Stimulated activated CD4-positive, alpha-beta T cell treated with anti-CD3 and anti-CD28 coated beads, Interleukin-15, amount 100 ng/mL, for 1 hour (primary cell): ENCODE measurements around the gene JPH3.
"Not testable (repeated sequence)": the region's sequence is repeated elsewhere in the genome, so short reads cannot be mapped to it uniquely, and the experiment has no call there.

Experiments used
- DNase-seq, 2 donors: peaks; one replicate each; pipeline ENCODE4 v3.0.0-alpha.2; 2020; ENCODE audit warnings: low read depth in 1 of 2, low spot score in 1 of 2

JPH3 gene

DNA sequence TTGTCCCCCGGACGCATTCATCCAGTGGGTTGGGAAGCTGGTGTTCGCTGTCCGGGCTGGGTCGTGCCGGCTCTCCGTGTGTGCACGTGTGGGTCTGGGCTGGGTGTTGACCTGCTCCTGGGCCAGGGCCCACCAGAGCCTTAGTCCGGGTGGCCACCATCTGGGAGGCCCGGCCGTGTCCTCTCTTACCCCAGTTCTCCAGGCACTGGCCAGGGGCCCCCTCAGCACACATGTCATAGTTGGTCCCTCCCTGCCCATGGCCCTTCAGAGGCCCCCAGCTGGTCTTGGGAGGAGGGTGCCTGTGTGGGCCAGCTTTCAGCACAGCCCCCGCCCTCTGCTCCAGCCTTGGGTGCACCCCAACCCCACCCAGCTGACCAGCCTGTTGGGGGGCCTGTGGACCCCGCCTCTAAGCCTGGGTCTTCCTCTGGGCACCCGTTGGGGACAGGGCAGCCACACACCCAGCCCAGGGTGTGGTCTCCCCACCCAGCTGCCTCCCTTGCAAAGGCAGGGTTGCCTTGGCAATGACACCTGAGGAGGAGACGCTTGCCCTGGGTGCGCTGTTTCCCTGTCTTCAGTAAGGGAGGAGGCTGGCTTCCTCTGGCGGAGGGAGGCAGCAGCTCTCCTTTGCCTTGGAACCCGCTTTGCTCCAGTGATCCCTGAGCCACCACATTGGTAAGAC is 77.4 kb downstream of the JPH3 start:
- no peak for DNase-seq

DNA sequence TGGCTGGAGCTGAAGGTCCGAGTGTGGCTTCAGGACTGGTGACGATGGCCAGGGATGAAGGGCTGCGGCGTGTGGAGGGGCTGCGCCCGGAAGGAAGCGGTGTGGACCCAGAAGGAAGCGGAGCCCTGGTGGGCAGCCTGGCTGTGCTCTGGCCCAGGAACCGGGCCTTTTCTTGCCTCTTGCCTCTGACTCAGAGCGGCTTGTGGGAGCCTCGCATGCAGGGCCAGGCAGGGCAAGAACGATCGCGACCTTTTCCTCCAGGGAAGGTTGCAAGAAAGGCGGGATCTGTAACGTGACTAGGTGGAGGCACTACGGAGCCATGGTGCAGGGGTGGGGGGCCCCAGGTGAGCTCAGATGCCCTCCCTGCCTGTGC is 78.0 kb downstream of the JPH3 start:
- DNase-seq: no peak

DNA sequence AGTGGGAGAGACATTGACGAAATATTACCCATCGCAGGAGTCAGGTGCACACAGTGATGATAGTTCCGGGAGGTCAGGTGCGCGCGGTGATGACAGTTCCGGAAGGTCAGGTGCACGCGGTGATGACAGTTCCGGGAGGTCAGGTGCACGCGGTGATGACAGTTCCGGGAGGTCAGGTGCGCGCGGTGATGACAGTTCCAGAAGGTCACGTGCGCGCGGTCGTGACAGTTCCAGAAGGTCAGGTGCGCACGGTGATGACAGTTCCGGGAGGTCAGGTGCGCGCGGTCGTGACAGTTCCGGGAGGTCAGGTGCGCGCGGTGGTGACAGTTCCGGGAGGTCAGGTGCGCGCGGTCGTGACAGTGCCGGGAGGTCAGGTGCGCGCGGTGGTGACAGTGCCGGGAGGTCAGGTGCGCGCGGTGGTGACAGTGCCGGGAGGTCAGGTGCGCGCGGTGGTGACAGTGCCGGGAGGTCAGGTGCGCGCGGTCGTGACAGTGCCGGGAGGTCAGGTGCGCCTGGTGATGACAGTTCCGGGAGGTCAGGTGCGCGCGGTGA is 78.8 kb downstream of the JPH3 start:
- not testable (repeated sequence) for DNase-seq

DNA sequence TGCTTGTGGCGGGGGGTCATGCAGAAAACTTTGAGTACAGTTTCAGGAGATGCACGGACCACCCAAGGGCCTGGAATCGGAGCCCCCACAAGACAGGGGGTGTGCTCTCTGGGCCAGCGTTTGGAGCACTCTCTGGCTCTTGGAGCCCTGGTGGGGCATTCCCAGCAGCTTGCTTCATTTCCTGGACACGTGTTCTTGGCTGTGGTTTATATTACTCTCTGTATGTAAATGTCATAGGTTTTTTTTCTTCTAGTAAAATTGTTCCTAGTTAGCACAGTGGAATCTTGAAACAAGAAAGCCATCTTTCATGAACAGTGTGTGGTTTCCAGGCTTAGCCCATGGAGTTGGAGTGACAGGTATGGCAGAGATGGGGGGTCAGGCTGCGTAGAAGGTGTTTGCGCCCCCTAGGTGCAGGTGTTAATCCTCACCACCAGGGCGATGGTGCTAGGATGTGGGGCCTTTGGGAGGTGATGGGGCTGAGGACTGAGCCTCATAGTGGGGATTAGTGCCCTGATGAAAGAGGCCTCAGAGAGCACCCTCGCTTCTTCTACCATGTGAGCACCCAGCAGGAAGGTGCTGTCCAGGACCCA is 79.8 kb downstream of the JPH3 start:
- DNase-seq: no peak

DNA sequence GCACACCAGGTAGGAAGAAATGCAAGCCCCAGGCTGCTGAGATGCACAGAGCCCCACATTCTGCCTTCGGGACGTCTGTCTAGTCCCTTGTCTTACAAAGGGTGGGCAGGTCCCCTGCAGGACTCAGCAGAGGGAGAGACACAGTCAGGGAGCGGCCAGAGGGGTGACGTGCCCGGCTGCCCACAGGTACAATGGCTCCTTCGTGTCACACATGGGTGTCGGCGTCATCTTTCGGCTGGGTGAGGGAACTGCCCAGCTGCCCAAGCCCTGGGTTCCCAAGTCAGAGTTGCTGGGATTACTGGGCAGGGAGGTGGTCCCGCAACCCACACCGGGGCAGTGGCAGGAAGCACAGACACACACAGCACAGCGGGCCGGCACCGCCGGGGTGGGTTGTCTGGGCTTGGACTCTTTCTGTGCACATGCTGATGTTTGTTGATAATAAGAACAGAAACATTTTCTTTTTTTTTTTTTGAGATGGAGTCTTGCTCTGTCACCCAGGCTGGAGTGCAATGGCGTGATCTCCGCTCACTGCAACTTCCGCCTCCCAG is 80.6 kb downstream of the JPH3 start:
- no peak for DNase-seq

DNA sequence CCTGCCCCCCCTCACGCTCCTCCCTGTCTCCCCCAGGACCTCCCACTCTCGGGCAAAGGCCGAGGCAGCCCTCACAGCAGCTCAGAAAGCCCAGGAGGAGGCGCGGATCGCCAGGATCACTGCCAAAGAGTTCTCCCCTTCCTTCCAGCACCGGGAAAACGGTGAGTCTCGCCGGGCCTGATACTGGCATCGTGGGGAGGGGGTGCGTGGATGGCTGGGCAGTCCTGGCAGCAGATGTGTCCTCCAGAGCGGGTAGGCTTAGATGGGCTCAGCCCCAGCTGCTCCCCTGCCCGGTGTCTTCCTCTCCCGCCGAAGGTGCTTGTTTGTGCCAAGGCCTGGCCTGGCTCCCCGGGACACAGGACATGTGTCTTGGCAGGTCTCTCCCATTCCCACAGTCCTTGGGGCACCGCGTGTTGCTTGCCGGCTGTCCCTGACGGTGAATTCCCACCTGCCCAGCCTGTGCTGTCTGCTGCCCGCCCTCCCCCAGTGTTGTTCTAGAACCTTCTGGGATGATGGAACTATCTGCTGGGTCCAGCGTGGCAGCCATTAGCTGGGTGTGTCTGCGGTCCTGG is 81.9 kb downstream of the JPH3 start:
- no peak for DNase-seq

DNA sequence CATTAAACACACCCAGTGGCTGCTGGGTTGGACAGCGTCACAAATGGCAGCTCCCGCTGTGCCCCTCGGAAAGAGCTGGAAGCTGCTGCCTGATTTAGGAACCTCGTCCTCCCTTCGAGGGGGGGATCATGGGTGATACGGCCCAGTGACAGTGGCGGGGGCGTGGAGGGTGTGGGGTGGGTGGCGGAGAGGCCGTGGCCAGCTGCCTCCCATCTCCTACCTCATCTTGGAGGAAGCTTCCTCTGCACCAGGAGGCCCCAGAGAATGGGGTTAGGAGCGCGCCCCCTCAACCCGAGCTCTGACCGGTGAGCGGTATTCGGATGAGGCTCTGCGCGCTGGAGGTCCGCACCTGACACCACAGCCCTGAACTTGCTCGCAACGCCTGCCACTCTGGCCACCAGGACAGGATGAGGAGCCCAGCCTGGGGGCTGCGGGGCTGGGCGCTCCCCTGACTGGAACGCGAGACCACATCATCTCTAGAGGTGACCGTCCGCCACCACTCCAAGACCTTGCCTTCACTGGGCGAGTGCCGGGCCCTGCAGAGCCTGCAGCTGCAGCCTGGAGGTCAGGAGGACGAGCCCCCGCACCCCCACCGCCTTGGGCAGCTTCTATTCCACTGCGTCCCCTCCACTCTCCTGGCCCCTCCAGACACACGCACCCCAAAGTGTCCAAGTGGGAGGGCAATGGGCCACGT is 82.5 kb downstream of the JPH3 start:
- no peak for DNase-seq

DNA sequence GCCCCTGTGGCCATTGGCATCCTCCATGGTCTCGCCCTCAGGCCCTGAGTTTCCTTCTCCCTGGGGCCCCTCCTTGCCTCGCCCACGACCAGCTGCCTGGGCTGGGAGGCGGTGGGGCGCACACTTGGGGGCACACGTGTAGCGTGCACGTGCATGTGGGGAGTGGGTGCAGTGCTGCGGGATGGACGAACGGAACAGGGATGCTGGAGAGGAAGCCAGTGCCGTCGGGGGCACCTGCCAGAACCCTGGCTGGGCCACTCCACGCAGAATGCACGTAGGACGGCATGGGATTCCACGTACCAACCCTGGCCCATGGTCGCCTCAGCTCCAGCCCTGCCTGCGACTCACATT is 83.1 kb downstream of the JPH3 start:
- DNase-seq: no peak

DNA sequence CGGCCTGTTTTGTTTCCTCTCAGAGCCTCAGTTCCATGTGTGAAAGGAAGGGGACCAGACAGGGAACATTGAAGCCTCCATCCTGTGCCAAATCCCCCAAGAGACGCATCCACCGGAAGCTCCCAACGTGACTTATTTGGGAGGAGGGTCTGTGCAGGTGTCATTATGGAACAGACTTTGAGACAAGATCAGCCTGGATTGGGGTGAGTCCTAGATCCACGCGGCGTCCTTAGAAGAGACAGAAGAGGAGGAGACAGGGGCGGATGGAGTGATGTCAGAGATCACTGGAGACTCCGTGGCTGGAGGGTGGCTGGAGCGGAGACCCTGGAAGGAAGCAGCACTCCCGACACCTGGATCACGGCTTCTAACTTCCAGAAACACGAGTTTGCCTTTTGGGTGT is 83.5 kb downstream of the JPH3 start:
- no peak for DNase-seq

DNA sequence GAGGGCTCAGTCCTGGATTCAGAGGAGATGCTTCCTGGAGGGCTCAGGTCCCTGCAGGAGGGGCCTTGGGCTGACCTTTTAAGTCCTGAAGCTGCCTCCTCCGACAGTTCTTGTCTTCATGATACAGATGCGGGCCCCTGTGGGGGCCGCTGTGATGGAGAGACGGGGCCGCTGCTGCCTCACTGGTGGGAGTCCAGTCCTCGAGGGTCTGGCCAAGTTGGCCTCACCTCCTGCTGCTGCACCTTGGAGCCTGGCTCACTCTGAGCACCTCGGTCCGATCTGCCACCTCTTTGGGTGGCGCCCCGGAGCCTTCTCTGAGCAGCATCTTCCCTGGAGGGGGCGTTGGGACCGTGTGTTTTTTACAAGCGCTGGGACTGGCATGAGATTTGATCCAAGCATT is 84.4 kb downstream of the JPH3 start:
- no peak for DNase-seq

DNA sequence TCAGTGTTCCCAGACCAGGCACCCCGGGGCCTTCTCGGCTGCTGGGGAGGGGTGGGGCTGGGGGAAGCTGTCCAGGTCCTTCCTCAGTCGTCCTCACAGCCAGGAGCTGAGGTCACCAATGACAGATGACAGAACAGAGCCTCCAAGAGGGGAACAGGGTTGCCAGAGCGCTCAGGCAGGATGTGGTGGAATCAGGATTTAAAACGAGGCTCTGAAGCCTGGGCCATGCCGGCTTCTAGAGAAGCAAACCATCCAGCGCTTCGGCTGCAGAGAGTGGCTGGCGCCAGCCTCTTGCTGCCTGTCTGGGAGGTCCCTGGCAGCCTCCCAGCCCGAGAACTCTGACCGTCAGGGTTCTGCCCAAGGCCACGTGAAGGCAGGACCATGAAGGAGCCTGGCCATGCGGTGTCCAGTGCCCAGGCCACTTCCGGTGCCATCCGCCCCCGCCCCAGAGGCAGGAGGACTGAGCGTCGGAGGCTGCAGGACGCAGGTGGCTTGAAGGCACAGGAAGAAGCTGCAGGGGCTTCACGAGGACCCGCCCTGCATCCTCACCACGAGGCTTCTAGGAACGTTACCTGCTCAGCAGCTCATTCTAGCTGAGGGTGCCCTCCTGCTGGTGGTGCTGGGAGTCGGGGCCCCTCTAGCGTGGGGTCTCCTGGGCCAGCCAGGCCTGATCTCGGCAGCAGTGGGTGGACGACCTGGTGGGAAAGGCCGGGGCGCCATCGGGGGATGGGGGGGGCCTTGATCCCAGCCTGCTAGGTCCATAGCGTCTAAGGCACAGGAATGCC is 85.0 kb downstream of the JPH3 start:
- DNase-seq: no peak

DNA sequence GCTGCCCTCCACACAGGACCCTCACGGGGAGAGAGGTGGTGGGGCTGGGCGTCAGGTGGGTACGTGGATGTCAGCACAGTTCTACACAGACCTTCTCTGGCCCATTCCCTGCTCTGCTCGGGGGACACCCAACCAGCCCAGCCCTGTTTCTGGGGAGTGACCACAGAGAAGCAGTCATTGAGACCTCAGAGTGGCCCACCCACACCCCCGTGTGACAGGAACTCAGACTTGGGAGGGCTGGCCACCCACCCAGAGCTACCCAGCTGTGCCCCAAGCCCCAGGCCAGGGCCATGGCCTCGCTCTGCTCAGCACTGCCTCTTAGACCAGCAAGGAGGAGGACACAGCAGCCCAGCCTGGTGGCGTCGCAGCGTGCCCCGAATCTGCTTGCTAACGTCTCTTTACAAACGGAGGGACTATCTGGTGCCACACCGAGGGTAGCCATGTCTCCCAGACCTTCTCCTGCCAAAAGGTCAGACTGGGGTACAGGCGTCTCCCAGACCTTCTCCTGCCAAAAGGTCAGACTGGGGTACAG is 85.8 kb downstream of the JPH3 start:
- DNase-seq: no peak

DNA sequence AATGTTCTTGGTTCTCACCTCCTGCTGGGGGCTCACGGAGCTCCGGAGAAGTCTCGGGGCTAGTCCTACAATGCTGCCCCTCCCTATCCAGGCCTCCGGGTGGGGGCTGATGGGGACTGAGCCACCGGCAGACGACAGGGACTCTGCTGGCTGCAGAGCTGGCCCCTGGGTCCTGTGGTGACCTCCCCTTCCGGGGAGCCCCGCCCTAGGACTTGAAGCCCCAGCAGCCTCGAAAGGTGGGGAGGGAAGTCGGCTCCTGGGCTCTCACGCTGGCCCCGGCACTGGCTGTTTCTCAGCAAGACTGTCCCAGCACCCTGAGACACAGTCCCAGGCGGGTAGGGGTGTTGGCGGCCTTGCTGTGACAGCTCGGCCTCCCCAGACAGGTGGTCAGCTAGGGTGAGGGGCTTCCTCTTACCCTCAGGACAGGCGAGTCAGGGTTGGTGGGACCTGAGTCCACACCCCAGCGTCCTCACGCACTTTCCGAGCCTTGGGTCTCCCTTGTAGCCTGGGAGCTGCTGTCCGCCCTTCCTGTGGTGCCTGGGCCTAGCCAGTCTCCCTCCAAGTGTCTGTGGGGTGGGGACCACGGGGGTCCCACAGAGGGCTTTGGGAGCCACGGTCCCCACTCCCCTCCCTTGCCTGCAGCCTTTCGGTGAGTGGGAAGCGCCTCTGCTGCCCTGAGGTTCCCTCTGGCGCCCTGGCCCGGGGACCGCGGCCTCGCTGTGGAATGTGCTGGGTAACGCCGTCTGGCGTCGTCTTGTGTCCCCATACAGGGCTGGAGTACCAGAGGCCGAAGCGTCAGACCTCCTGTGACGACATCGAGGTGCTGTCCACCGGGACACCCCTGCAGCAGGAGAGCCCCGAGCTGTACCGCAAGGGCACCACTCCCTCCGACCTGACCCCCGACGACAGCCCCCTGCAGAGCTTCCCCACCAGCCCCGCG is 86.8 kb downstream of the JPH3 start:
- no peak for DNase-seq

DNA sequence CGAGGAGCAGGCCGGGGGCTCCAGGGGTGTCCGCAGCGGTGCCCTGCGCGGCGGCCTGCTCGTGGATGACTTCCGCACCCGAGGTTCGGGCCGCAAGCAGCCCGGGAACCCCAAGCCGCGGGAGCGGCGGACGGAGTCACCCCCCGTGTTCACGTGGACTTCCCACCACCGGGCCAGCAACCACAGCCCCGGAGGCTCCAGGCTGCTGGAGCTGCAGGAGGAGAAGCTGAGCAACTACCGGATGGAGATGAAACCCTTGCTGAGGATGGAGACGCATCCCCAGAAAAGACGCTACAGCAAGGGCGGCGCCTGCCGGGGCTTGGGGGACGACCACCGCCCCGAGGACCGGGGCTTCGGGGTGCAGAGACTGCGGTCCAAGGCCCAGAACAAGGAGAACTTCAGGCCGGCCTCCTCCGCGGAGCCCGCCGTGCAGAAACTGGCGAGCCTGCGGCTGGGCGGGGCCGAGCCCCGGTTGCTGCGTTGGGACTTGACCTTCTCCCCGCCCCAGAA is 87.7 kb downstream of the JPH3 start:
- no peak for DNase-seq

DNA sequence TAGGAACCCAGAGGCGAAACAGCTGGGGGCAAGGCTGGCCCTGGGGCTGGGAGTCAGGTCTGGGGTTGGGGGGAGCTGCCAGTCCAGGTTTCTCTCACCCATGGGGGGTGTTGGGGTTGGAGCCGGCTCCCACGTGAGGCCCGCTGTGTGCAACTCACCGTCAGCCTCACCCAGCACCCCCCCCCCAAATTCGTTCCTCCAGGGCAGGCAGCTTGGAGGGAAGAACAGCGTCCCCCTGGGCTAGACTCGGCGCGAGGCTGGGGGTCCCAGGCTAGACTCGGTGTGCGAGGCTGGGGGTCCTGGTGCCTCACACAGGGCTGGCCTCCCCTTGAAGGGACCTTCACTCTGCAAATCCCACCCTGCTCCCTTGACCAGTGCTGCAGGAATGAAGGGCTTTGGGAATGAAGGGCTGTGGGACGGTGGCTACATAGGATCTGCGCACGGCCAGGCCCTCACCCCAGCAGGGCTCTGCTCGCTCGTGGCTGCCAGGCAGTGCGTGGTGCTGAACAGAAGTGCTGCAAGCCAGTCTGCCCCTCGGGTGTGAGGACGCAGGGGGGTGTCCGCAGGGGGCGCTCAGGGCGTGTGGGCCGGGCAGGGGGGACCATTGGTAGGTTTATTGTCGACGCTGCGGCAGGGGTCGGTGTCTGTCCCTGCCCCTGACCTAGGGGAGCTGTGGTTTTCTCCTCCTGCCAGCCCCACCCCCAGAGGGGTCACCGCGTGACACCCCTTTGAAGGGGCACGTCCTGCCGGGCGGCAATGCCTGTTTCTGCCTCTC is 88.8 kb downstream of the JPH3 start:
- DNase-seq: no peak

DNA sequence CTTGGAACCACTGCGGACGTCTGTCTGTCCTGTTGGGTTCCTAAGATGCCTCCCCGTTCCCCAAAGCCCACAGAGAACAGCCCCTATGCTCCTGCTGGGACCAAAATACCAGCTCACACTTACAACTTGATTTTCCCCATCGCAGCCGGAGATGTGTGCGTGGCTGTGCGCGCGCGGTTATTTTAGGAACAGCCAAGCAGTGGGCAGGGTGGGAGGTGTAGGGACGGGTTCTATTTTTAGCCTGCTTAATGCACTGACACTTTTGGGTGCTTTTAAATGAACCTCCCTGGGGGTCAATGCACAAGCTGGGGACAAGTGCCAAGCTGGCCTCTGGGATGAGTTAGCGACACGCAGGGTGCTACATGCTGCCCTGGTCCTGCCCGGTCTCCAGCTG is 89.4 kb downstream of the JPH3 start:
- DNase-seq: no peak

DNA sequence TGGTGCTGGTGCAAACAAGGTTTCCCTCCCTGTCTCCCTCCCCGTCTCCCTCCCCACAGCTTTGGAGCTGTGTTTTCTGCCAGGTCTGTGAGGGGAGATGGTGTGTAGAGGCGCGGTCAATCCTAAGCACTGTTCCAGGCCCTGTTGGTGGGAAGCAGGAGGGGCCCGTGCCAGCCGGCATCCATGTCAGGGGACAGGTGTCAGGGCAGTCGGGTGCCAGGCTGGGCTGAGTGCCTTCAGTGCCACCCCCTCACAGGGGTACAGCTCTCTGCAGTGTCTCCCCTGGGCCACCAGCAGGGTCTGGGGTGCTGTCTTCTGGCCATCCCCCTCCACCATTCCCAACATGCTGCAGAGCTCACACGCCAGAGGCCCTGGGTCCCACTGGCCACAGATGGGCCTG is 89.9 kb downstream of the JPH3 start:
- no peak for DNase-seq

DNA sequence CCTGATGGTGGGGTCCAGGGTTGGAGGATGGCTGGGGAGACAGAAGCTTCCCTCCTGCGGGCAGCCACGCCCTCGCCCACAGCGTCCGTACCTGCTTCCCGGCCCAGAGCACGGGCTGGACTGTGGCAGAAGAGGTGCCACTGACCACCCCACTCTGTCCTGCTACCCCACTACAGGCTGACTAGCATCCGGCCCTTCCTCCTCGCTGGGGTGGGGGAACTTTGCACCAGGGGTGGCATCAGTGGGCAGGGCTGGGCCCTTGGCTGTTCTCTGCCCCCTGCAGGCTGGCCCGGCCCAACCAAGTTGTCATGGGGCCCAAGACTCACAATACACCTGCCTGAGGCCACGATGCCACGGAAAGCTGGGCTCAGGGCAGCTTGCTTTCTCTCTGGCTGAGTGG is 90.4 kb downstream of the JPH3 start:
- DNase-seq: no peak

DNA sequence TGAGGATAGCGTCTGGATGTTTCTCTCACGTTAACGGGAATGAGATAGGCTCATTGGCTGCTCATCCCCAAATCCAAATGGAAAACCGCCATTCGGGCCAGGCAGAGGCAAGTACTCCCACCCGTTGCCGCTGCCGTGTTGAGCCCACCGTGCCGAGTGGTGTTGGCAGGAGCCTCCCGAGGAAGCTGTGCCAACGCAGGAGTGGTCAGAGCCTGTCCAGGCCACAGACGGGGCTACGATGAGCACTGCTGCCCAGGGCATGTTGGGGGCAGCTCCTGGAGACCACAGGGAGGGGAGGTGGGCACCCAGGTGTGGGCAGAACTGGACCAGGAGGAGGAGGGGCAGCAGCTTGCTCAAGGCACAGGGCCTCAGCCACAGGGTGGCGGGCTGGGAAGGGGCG is 91.5 kb downstream of the JPH3 start:
- no peak for DNase-seq
